ENCODE measurements around the gene ATG13. TPM values are rescaled to one million over a fixed set of nuclear protein-coding genes. Genes with fewer than 3 reads are reported as not detected.

The ATG13 gene
- polyA plus RNA-seq, 1 experiment: 57.9 TPM

DNA sequence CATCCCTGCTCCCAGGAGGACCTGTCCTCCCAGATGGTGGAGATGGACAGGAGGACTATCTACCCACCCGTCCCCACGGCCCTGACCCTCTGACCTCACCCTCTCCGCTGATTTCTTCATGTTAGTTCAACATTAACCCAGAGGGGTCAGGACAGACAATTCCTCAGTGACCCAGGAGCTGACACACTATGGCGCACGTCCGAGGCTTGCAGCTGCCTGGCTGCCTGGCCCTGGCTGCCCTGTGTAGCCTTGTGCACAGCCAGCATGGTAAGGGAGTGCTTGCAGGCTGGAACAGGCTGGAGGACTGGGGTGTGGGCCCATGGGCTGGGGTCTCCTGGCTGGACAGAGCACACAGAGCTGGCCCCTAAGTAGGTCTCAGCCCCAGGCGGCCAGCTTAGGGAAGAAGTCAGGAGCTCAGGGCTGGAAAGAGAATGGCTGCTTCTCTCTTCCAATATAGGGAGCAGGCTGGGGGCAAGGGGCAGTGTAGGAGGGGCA is 101.7 kb downstream of the ATG13 start, which contains the start of gene F2:
Gene F2, plus strand, starts transcription at position 166 of the 495 bp plus-strand sequence. Its CDS starts 23 bp downstream, at position 189.
- H3K27me3 ChIP-seq (ENCODE audit: control insufficient read depth, insufficient read depth, low read length): no peaks in the 10 kb centered on the region
- no peak for DNase-seq (ENCODE audit: low read depth, low spot score)
- CTCF ChIA-PET: no interaction called here
- POLR2A ChIA-PET: interaction anchor here (0.6 kb wide), 1 partner anchor 10 kb away, joined by 4 read pairs; no protein-coding TSS in a partner anchor
- H3K9me3 ChIP-seq (ENCODE audit: control insufficient read depth, insufficient read depth, low read length): no peaks in the 10 kb centered on the region
- H3K27ac ChIP-seq (ENCODE audit: low read depth, low read length): no peak within 1 kb of the TSS
- TF ChIP-seq, protein P1, sequence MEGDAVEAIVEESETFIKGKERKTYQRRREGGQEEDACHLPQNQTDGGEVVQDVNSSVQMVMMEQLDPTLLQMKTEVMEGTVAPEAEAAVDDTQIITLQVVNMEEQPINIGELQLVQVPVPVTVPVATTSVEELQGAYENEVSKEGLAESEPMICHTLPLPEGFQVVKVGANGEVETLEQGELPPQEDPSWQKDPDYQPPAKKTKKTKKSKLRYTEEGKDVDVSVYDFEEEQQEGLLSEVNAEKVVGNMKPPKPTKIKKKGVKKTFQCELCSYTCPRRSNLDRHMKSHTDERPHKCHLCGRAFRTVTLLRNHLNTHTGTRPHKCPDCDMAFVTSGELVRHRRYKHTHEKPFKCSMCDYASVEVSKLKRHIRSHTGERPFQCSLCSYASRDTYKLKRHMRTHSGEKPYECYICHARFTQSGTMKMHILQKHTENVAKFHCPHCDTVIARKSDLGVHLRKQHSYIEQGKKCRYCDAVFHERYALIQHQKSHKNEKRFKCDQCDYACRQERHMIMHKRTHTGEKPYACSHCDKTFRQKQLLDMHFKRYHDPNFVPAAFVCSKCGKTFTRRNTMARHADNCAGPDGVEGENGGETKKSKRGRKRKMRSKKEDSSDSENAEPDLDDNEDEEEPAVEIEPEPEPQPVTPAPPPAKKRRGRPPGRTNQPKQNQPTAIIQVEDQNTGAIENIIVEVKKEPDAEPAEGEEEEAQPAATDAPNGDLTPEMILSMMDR (IDR thresholded peaks at IDR 0.05; ENCODE audit: low read depth, low read length): no peak
- H3K4me3 ChIP-seq (ENCODE audit: low read depth, low read length): no peak within 1 kb of the TSS

DNA sequence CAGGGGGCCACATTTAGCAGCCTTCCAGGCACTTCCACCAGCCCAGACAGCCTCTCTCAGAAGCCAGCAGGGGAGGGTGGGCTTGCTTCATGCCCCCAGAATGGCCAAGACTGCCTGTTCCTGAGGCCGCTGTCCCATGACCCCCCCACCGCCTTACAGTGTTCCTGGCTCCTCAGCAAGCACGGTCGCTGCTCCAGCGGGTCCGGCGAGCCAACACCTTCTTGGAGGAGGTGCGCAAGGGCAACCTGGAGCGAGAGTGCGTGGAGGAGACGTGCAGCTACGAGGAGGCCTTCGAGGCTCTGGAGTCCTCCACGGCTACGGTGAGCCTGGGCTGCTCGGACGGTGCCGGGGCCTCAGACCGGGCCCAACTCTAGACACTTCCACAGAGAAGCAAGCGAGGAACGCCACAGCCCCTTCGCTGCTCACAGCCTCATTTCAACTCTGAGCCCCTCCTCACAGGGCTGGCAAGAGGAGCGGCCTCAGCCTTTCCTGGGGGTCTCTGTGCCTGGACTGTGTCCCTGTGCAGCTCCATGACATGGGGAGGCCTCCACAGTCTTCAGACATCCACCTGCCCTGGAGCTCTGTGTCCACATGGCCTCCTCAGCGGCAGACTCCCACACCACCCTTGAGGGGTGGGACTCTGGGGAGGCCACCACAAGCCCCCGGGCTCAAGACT is 102.3 kb downstream of the ATG13 start:
- Histone ChIP-seq H3K27me3 (ENCODE audit: control insufficient read depth, insufficient read depth, low read length) (no peaks in the 10 kb centered on the region), H3K27ac (ENCODE audit: low read depth, low read length) (no peak overlapping the region), H3K4me3 (ENCODE audit: low read depth, low read length) (no peak overlapping the region), H3K9me3 (ENCODE audit: control insufficient read depth, insufficient read depth, low read length) (no peaks in the 10 kb centered on the region)
- POLR2A ChIA-PET: no interaction called here
- TF ChIP-seq, protein P1 (IDR thresholded peaks at IDR 0.05; ENCODE audit: low read depth, low read length): no peak
- CTCF ChIA-PET: no interaction called here
- DNase-seq (ENCODE audit: low read depth, low spot score): no peak

DNA sequence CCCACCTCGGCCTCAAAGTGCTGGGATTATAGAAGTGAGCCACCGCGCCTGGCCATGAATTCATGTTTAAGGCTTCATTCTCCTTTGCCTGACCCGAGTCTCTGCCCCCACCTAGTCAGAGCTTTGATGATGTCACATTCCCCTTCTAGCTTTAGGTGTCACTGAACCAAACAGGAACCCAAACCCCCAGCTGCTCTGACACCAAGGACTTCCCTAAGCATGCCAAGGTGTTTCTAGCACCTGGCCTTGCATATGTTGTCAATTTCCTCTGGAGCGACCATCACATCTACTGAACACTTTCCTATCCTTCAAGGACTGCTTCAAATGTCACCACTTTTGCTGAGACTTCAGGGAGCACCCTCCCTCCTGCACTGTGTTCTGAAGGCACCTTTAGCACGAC is 103.9 kb downstream of the ATG13 start:
- POLR2A ChIA-PET: no interaction called here
- no peak for DNase-seq (ENCODE audit: low read depth, low spot score)
- Histone ChIP-seq H3K27me3 (ENCODE audit: control insufficient read depth, insufficient read depth, low read length) (no peaks in the 10 kb centered on the region), H3K27ac (ENCODE audit: low read depth, low read length) (no peak overlapping the region), H3K4me3 (ENCODE audit: low read depth, low read length) (no peak overlapping the region), H3K9me3 (ENCODE audit: control insufficient read depth, insufficient read depth, low read length) (no peaks in the 10 kb centered on the region)
- TF ChIP-seq, protein P1 (IDR thresholded peaks at IDR 0.05; ENCODE audit: low read depth, low read length): no peak
- CTCF ChIA-PET: no interaction called here

DNA sequence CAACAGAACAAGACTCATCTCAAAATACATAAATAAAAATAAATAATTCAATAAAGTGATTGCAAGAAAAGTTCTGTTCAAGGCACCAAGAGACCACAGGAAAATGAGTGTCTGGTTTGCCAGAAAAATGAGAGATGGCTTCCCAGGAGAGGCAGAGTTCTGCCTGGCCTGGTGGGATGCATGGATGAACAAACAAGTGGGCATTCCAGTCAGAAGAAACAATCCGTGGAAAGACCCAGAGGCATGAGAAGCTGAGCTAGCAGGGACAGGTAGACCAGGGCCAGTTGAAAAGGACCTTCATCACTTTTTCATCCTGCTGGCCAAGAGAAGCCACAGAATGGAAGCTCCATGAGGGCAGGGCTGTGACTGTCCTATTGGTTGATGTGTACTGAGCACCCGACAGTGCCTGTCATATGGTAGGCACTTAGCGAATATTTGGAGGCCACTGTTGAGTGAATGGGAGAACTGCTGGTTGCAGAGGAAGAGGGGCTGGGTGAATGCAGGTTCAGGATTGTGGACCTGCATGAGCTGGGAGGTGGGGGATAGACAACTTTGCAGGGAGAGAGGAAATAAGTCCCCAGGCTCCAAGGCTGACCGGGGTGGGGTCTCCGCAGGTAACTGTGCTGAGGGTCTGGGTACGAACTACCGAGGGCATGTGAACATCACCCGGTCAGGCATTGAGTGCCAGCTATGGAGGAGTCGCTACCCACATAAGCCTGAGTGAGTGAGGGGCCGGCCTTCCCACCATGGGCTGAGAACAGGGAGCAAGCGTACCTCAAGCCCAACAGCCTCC is 105.4 kb downstream of the ATG13 start:
- ChIA-PET POLR2A (no interaction called here), CTCF (no interaction called here)
- Histone ChIP-seq H3K27me3 (ENCODE audit: control insufficient read depth, insufficient read depth, low read length) (no peaks in the 10 kb centered on the region), H3K4me3 (ENCODE audit: low read depth, low read length) (no peak overlapping the region), H3K27ac (ENCODE audit: low read depth, low read length) (no peak overlapping the region), H3K9me3 (ENCODE audit: control insufficient read depth, insufficient read depth, low read length) (no peaks in the 10 kb centered on the region)
- DNase-seq (ENCODE audit: low read depth, low spot score): no peak
- TF ChIP-seq, protein P1 (IDR thresholded peaks at IDR 0.05; ENCODE audit: low read depth, low read length): no peak

DNA sequence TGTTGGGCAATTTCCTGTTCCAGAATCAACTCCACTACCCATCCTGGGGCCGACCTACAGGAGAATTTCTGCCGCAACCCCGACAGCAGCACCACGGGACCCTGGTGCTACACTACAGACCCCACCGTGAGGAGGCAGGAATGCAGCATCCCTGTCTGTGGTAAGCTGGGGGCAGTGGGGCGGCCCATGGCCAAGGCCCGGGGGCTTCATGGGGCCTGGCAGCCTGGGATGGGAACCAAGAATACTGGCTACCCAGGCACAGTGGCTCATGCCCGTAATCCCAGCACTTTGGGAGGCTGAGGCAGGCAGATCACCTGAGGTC is 106.0 kb downstream of the ATG13 start:
- H3K27ac ChIP-seq (ENCODE audit: low read depth, low read length): no peak overlapping the region
- POLR2A ChIA-PET: no interaction called here
- H3K9me3 ChIP-seq (ENCODE audit: control insufficient read depth, insufficient read depth, low read length): no peaks in the 10 kb centered on the region
- TF ChIP-seq, protein P1 (IDR thresholded peaks at IDR 0.05; ENCODE audit: low read depth, low read length): no peak
- H3K27me3 ChIP-seq (ENCODE audit: control insufficient read depth, insufficient read depth, low read length): no peaks in the 10 kb centered on the region
- H3K4me3 ChIP-seq (ENCODE audit: low read depth, low read length): no peak overlapping the region
- CTCF ChIA-PET: no interaction called here
- DNase-seq (ENCODE audit: low read depth, low spot score): no peak
